Superior temporal gyrus (tissue), 1 donor: ENCODE data around the gene GSTA1.
"Not testable (repeated sequence)": the region's sequence is repeated elsewhere in the genome, so short reads cannot be mapped to it uniquely, and the experiment has no call there.

Experiments
- DNase-seq: peaks from one replicate; pipeline ENCODE4 v3.0.0-alpha.2; 2016; ENCODE audit errors: extremely low spot score

GSTA1 gene

GRCh38 chr6:52808660-52809059 lies 5.0 kb upstream of the GSTA1 start:
- DNase-seq: no peak

- DNase-seq: no peak
Observed at GRCh38 chr6:52802806-52803205, 810 bp downstream of the GSTA1 start.

- no peak for DNase-seq
Observed at GRCh38 chr6:52801188-52801841, 2.3 kb downstream of the GSTA1 start.

- DNase-seq: not testable (repeated sequence)
Observed at GRCh38 chr6:52799272-52799671, 4.3 kb downstream of the GSTA1 start.

GRCh38 chr6:52794366-52794765 lies 9.2 kb downstream of the GSTA1 start:
- not testable (repeated sequence) for DNase-seq

GRCh38 chr6:52790861-52791260 lies 12.8 kb downstream of the GSTA1 start:
- no peak for DNase-seq

- DNase-seq: not testable (repeated sequence)
Observed at GRCh38 chr6:52789658-52790057, 14.0 kb downstream of the GSTA1 start.

- DNase-seq: peak; percentile 24
Observed at GRCh38 chr6:52788478-52788877, 15.1 kb downstream of the GSTA1 start.

- no peak for DNase-seq
Observed at GRCh38 chr6:52787917-52788316, 15.7 kb downstream of the GSTA1 start.

- no peak for DNase-seq
Observed at GRCh38 chr6:52786249-52786956, 17.2 kb downstream of the GSTA1 start.

GRCh38 chr6:52782696-52783274 lies 20.8 kb downstream of the GSTA1 start:
- not testable (repeated sequence) for DNase-seq

GRCh38 chr6:52782209-52782608 lies 21.4 kb downstream of the GSTA1 start:
- DNase-seq: not testable (repeated sequence)

GRCh38 chr6:52779237-52779636 lies 24.4 kb downstream of the GSTA1 start:
- DNase-seq: no peak

- not testable (repeated sequence) for DNase-seq
Observed at GRCh38 chr6:52776711-52777351, 26.8 kb downstream of the GSTA1 start.

- DNase-seq: not testable (repeated sequence)
Observed at GRCh38 chr6:52769399-52769798, 34.2 kb downstream of the GSTA1 start.

GRCh38 chr6:52767658-52768057 lies 36.0 kb downstream of the GSTA1 start:
- not testable (repeated sequence) for DNase-seq

- DNase-seq: not testable (repeated sequence)
Observed at GRCh38 chr6:52763322-52763916, 40.2 kb downstream of the GSTA1 start, which contains the start of gene GSTA2. TSS of gene GSTA2 (minus strand) at chr6:52763475. CDS start at chr6:52757947, 5,528 bp downstream.

GRCh38 chr6:52761673-52762491 lies 41.7 kb downstream of the GSTA1 start:
- DNase-seq: not testable (repeated sequence)

- no peak for DNase-seq
Observed at GRCh38 chr6:52760105-52760765, 43.4 kb downstream of the GSTA1 start.

- no peak for DNase-seq
Observed at GRCh38 chr6:52759085-52759484, 44.5 kb downstream of the GSTA1 start.
